Measurements from ENCODE around the gene NKX2-3.

NKX2-3 gene

DNA sequence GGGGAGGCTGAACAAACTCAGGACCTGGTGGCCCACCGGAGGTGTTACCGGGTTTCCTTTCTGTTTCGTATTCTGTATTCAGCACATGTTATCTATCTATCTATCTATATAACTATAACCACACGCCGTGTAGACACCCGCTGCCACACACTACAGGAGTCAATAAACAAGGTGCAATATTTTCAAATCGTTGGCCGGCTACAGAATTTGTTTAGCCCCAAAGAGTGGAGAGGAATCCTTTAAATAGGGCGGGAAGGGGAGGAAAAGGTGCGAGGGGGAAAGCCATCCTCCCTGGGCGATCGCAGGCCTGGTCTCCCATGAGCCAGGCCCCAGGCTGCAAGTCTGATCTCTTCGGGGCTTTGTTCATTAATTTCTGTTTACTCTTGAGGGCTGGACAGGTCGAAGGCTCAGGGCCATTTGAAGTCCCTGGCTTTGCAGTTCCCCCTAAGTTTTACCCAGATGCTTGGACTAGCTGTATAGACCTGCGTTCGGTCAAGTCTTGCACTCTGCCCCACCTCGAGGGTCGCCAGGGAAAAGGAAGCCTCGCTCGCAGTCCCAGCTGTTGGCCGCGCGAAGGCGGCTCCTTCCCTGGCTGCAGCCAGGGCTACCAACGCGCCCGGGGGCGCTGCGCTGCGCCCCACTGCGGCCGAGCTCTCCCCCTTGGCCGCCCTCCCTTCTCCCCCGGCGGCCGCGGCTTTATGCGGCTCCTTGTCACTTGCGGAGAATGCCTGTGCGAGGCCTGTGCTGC is 3.8 kb downstream of the NKX2-3 start:
- peaks cover 3% of the 10 kb centered on the region for H3K4me1 ChIP-seq (ENCODE audit: control insufficient read depth, insufficient read depth, low read length)
- H3K4me2 ChIP-seq (ENCODE audit: low read length), result peak overlapping the region; percentile 33
- H3K9me3 ChIP-seq (replicated peaks; ENCODE audit: low read length), result peaks cover 5% of the 10 kb centered on the region
- peaks cover 93% of the 10 kb centered on the region for H3K27me3 ChIP-seq (ENCODE audit: control insufficient read depth, insufficient read depth, low read length)
- H3K4me3 ChIP-seq (ENCODE audit: low read length), result no peak overlapping the region
- no peaks in the 10 kb centered on the region for H3K36me3 ChIP-seq (ENCODE audit: insufficient read depth, low read length)
- H3K9ac ChIP-seq (ENCODE audit: low read depth, low read length), result no peak overlapping the region

DNA sequence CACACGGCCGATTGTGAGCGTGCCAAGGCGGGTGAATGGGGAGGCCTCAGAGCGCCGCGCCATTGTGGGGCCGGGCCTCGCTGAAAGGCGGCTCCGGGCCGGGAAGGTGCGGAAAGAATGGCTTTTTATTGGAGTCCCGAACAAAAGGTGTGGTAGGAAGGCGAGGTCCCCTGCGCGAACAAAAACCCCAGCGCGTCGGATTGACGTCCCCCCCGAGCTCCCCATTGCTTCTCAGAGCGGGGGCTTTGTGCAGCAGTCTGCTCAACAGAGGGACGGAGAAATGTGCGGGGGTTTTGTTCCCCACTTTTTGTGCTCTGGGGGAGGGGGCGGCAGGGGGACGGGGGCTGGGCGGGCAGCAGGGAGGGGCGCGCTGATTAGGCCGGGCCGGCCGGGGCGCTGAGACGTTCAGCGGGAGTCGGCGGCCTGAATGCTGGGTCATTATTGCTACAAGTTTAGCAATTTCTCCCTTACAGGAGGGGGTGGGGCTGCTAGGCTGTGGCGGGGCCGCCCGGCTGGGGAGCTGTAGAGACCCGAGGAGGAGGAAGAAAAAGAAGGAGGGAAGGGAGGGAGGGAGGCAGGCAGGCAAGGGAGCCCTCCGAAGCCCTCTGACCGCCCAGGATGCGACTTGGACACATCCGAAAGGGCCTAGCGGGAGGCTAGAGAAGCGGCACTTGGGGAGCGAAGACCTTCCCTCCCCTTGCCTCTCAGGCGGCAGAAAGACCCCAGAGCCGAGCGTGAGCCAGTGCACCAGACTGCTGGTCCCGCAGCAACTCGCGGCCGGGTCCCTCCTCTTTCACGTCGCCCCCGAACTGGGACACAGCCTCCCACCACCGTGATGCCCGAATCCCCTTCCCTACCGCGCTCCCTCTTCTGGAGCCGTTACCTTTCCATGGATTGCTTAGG is 4.6 kb downstream of the NKX2-3 start:
- Histone ChIP-seq H3K4me2 (ENCODE audit: low read length) (peak overlapping the region; percentile 33), H3K27me3 (ENCODE audit: control insufficient read depth, insufficient read depth, low read length) (peaks cover 90% of the 10 kb centered on the region), H3K4me3 (ENCODE audit: low read length) (no peak overlapping the region), H3K9ac (ENCODE audit: low read depth, low read length) (no peak overlapping the region), H3K4me1 (ENCODE audit: control insufficient read depth, insufficient read depth, low read length) (peaks cover 3% of the 10 kb centered on the region), H3K36me3 (ENCODE audit: insufficient read depth, low read length) (no peaks in the 10 kb centered on the region), H3K9me3 (replicated peaks; ENCODE audit: low read length) (peaks cover 5% of the 10 kb centered on the region)

DNA sequence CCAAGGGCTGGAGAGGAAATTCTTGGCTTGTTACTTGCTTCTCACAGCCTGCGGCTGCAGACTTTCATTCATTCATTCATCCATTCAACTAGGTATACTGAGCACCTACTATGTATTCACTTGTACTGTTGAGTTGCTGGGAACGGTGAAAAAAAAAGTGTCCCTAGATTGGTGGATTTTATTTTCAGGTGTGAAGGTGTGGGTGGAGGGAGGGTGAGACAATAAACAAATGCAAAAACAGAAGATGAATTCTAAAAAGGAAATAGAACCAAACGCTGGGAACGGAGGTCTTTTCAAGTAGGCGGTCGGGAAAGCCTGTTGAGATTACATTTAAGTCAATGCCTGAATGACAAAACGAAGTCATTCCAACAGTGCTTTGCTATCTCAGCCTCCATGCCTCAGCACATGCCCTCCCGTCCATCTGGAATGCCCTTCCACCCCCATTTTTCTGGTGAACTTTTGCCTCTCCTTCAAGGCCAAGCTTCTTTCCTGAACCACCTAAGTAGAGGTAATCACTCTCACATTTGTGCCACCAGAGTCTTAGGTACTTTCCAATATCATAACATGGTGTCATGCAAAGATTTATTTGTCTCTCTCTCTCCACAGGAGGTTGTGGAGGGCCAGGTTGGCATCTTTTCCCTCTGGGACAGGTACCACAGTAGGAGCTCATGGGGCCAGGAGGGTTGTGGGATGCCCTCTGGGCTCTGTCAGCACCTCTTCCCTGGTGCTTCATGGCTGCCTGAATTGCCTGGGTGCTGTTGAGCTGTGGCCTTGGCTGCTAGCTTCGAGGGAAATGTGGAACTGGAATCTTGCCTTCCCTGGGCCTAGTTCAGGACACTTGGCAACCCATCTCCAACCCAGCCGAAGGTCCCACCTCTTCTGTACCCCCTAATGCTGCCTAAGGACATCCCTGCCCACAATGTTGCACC is 5.5 kb downstream of the NKX2-3 start:
- H3K27me3 ChIP-seq (ENCODE audit: control insufficient read depth, insufficient read depth, low read length), result peaks cover 90% of the 10 kb centered on the region
- H3K4me2 ChIP-seq (ENCODE audit: low read length), result no peak overlapping the region
- no peak overlapping the region for H3K9ac ChIP-seq (ENCODE audit: low read depth, low read length)
- no peaks in the 10 kb centered on the region for H3K36me3 ChIP-seq (ENCODE audit: insufficient read depth, low read length)
- peaks cover 3% of the 10 kb centered on the region for H3K4me1 ChIP-seq (ENCODE audit: control insufficient read depth, insufficient read depth, low read length)
- no peak overlapping the region for H3K4me3 ChIP-seq (ENCODE audit: low read length)
- H3K9me3 ChIP-seq (replicated peaks; ENCODE audit: low read length), result peaks cover 5% of the 10 kb centered on the region

DNA sequence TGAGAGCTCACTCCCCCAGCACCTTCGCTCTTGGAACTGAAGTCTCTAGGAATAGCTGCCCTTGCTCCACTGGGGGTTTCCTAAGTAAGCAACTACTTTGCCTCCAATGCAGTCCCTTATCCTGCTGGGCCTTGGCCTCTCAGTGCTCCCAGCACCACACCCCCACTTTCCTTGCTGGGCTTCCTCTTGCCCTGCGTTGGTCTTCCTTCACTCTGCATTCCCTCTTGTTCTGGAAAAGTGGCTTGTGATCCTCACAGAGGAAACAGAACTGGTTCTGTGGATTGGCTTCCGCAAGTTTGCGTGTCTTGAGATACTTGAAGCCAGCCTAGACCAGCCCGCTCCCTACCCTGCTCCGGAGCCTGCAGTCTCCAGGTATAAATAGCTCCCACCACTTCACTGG is 6.4 kb downstream of the NKX2-3 start:
- Histone ChIP-seq H3K9ac (ENCODE audit: low read depth, low read length) (no peak overlapping the region), H3K4me3 (ENCODE audit: low read length) (no peak overlapping the region), H3K4me1 (ENCODE audit: control insufficient read depth, insufficient read depth, low read length) (peaks cover 3% of the 10 kb centered on the region), H3K27me3 (ENCODE audit: control insufficient read depth, insufficient read depth, low read length) (peaks cover 90% of the 10 kb centered on the region), H3K9me3 (replicated peaks; ENCODE audit: low read length) (peaks cover 5% of the 10 kb centered on the region), H3K36me3 (ENCODE audit: insufficient read depth, low read length) (no peaks in the 10 kb centered on the region), H3K4me2 (ENCODE audit: low read length) (no peak overlapping the region)

DNA sequence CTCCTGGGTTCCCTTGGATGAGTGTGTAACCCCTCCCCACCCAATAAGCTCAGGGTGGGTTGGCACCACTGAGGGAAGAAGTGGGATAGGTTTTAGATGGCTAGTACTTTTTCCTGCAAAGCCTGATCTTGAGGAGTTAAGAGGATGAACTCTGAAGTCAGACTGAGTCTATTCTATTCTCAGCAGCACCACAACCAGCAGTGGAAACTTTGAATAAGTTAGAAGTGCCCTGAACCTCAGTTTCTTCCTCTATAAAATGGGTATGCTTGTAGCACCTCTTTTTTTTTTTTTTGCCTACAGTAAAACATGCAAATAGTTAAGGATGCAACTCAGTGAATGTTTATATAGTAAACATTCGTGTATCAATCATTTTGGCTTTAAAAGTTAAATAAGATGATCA is 7.1 kb downstream of the NKX2-3 start:
- no peak overlapping the region for H3K9ac ChIP-seq (ENCODE audit: low read depth, low read length)
- H3K9me3 ChIP-seq (replicated peaks; ENCODE audit: low read length), result peaks cover 5% of the 10 kb centered on the region
- peaks cover 3% of the 10 kb centered on the region for H3K4me1 ChIP-seq (ENCODE audit: control insufficient read depth, insufficient read depth, low read length)
- H3K4me3 ChIP-seq (ENCODE audit: low read length), result no peak overlapping the region
- no peaks in the 10 kb centered on the region for H3K36me3 ChIP-seq (ENCODE audit: insufficient read depth, low read length)
- H3K4me2 ChIP-seq (ENCODE audit: low read length), result no peak overlapping the region
- H3K27me3 ChIP-seq (ENCODE audit: control insufficient read depth, insufficient read depth, low read length), result peaks cover 90% of the 10 kb centered on the region

DNA sequence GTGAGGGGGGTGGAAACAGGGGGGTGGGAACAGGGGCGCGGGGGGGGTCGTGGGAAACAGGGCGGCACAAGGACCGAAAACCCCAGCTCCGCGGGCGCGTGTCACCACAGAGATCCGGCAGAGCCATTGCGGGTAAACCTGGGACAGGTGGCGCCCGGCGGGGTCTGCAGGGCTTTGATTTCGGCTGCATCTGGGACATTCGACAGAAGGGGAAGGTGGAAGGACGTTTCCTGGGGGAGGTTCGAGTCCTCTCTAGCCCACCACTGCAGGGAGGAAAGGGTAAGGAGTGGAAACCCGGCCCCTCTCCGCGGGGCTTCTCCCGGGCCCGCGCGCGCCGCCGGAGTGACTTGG is 7.5 kb downstream of the NKX2-3 start:
- Histone ChIP-seq H3K4me3 (ENCODE audit: low read length) (no peak overlapping the region), H3K9me3 (replicated peaks; ENCODE audit: low read length) (peaks cover 5% of the 10 kb centered on the region), H3K36me3 (ENCODE audit: insufficient read depth, low read length) (no peaks in the 10 kb centered on the region), H3K27me3 (ENCODE audit: control insufficient read depth, insufficient read depth, low read length) (peaks cover 89% of the 10 kb centered on the region), H3K9ac (ENCODE audit: low read depth, low read length) (no peak overlapping the region), H3K4me2 (ENCODE audit: low read length) (no peak overlapping the region), H3K4me1 (ENCODE audit: control insufficient read depth, insufficient read depth, low read length) (peaks cover 3% of the 10 kb centered on the region)

DNA sequence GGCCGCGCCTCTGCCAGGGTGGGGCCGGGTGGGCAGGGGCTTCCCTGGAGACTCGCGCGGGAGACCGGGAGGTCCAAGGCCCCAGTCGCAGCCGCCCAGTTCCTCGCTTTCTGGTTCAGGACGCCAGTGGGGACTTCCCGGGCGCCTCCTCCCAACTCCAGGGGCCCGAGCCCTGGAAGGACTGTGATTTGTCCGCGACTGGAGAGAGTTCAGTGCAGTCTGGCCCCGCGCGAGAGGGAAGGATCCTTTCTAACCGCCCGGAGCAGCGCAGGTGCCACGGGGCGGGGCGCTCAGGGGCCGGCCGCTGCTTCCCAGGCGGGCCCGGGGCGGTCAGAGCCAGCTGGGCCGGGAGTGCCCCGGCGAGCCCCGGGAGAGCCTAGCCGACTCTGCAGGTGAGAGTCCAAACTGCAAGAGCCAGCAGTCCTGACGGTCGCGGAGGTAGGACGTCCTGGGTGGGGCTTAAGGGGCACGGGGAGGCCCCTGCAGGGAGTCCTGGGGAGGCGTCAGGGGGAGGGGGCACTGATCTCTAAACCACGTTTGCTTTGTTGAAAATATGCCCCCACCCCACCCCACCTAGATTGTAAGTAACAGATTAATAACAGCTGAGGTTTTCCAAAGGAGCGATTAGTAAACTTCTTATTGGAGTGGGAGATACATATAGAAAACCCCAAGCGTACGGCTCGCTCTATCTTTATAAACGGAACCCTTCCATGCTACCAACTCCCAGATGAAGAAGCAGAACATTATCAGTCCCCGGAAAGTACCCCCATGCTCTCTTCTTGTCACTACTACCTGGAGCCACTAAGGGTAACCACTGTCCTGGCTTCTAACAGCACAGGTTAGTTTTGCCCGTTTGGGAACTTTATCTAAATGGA is 8.2 kb downstream of the NKX2-3 start:
- Histone ChIP-seq H3K27me3 (ENCODE audit: control insufficient read depth, insufficient read depth, low read length) (peaks cover 89% of the 10 kb centered on the region), H3K36me3 (ENCODE audit: insufficient read depth, low read length) (no peaks in the 10 kb centered on the region), H3K4me3 (ENCODE audit: low read length) (no peak overlapping the region), H3K4me2 (ENCODE audit: low read length) (no peak overlapping the region), H3K4me1 (ENCODE audit: control insufficient read depth, insufficient read depth, low read length) (peaks cover 3% of the 10 kb centered on the region), H3K9me3 (replicated peaks; ENCODE audit: low read length) (peaks cover 5% of the 10 kb centered on the region), H3K9ac (ENCODE audit: low read depth, low read length) (no peak overlapping the region)

DNA sequence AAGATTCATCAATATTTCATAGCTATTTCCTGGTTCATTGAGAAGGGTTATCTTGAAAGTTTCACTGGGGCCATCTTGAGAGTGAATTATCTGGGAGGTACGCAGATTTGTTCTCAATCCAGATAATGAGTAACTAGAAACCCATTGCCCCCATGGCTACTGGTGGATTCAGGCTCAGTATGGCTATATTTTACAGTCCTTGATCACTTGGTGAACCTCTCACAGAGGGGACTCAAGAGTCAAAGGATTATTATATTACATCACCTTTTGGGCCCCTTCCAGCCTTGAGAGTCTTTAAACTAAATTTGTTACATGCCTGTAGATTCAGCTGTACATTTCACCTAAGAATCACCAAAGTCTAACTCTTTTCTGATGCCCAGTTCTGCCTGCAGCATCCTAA is 11.6 kb downstream of the NKX2-3 start:
- Histone ChIP-seq H3K27me3 (ENCODE audit: control insufficient read depth, insufficient read depth, low read length) (peaks cover 80% of the 10 kb centered on the region), H3K4me2 (ENCODE audit: low read length) (no peak overlapping the region), H3K4me3 (ENCODE audit: low read length) (no peak overlapping the region), H3K9ac (ENCODE audit: low read depth, low read length) (no peak overlapping the region), H3K9me3 (replicated peaks; ENCODE audit: low read length) (no peaks in the 10 kb centered on the region), H3K4me1 (ENCODE audit: control insufficient read depth, insufficient read depth, low read length) (no peaks in the 10 kb centered on the region), H3K36me3 (ENCODE audit: insufficient read depth, low read length) (no peaks in the 10 kb centered on the region)

DNA sequence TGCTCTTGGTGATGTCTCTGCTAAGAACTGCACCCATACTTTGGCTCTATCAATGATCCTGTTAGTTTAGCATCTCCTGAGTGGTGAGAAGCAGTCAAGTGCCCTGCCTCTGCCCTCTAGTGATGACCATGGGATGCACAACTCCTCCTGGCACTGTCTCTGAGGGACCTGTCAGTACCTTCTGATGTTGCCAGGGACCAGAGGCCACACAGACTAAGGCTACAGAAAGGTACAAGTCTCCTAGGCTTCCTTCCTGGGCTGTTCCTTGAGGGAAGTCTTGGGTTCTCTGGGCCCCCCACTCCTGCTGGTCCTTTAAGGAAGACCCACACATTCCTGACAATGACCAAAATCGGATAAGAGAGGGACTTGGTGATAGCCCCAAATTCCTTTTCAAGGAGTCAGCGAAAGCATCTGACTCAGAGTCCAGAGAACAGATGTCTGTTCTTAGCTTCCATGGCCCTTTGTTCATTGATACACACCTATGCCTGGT is 15.3 kb downstream of the NKX2-3 start:
- no peaks in the 10 kb centered on the region for H3K36me3 ChIP-seq (ENCODE audit: insufficient read depth, low read length)
- no peaks in the 10 kb centered on the region for H3K9me3 ChIP-seq (replicated peaks; ENCODE audit: low read length)
- H3K4me2 ChIP-seq (ENCODE audit: low read length), result no peak overlapping the region
- peaks cover 53% of the 10 kb centered on the region for H3K27me3 ChIP-seq (ENCODE audit: control insufficient read depth, insufficient read depth, low read length)
- no peak overlapping the region for H3K4me3 ChIP-seq (ENCODE audit: low read length)
- H3K9ac ChIP-seq (ENCODE audit: low read depth, low read length), result no peak overlapping the region
- no peaks in the 10 kb centered on the region for H3K4me1 ChIP-seq (ENCODE audit: control insufficient read depth, insufficient read depth, low read length)

DNA sequence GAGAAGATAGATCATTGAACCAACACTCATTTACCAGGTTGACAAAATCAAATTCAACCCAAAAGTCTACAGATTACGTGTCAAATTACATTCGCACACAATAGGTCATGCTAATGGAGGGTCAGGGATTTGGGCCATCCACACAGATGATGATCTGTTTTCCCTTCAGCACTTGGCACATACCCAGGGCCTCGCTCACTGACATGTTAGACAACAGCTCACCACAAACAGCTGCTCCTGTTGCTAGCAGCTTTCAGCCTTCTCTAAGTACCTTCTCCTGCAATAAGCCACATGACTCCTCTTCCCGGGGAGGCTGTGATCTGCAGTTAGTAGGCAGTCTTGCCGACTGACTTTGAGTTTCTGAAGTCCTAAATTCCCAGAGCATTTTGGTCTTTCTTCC is 18.4 kb downstream of the NKX2-3 start:
- Histone ChIP-seq H3K4me3 (ENCODE audit: low read length) (no peak overlapping the region), H3K27me3 (ENCODE audit: control insufficient read depth, insufficient read depth, low read length) (peaks cover 52% of the 10 kb centered on the region), H3K4me2 (ENCODE audit: low read length) (no peak overlapping the region), H3K36me3 (ENCODE audit: insufficient read depth, low read length) (no peaks in the 10 kb centered on the region), H3K9ac (ENCODE audit: low read depth, low read length) (no peak overlapping the region), H3K9me3 (replicated peaks; ENCODE audit: low read length) (no peaks in the 10 kb centered on the region), H3K4me1 (ENCODE audit: control insufficient read depth, insufficient read depth, low read length) (no peaks in the 10 kb centered on the region)

Data from skeletal muscle satellite cell (primary cell).